Endothelial cell of umbilical vein (primary cell): ENCODE results near the gene USF1. TPM values are rescaled to one million over a fixed set of nuclear protein-coding genes. Genes with fewer than 3 reads are reported as not detected.
"Not testable (repeated sequence)": the region's sequence is repeated elsewhere in the genome, so short reads cannot be mapped to it uniquely, and the experiment has no call there.

Source experiments
- BruUV-seq: library from RNA; stranded (reverse); fragments of 400-500 nt; replicated peaks from 2 replicates; lab custom pipeline; 2021; lab: Mats Ljungman, UMichigan
- CTCF ChIA-PET: fragments of 300-600, 350-600 bp; sonication (Branson Sonifier 250); formaldehyde crosslinking; loops from one replicate; lab custom pipeline; 2021; ENCODE audit warnings: antibody characterized with exemption, inconsistent platforms; lab: Charles Lee
- POLR2A ChIA-PET: fragments of 300-600, 350-600 bp; sonication (Branson Sonifier 250); formaldehyde crosslinking; loops from one replicate; lab custom pipeline; 2021; ENCODE audit warnings: antibody characterized with exemption, inconsistent platforms; lab: Charles Lee
- DNase-seq: peaks from one replicate; pipeline ENCODE4 v3.0.0-alpha.2; 2011; ENCODE audit warnings: low read depth, low spot score
- FAIRE-seq: peaks from 2 replicates; lab custom pipeline; 2011; peaks lifted over from hg19 to GRCh38; lab: Jason Lieb, UNC
- H2AFZ ChIP-seq: 2 replicates; pipeline ENCODE4 v1.6.0; 2012; ENCODE audit warnings: low read depth, low read length, control low read depth, inconsistent platforms
- H3K27ac ChIP-seq: 2 replicates; pipeline ENCODE4 v1.5.1; 2011; ENCODE audit warnings: low read depth, mild to moderate bottlenecking, control low read depth, low read length, moderate library complexity; ENCODE audit not compliant: insufficient read depth
- H3K27me3 ChIP-seq, 2 experiments: 2 replicates each; pipeline versions ENCODE4 v1.6.0 to v1.6.1; 2011; ENCODE audit warnings: low read length in 2 of 2, mixed read lengths in 1 of 2; ENCODE audit not compliant: control insufficient read depth in 2 of 2, insufficient read depth in 2 of 2
- H3K36me3 ChIP-seq, 2 experiments: 2 replicates in 1 of 2; 3 replicates in 1 of 2; pipeline ENCODE4 v1.5.1; 2011; ENCODE audit warnings: low read length in 2 of 2, mild to moderate bottlenecking in 1 of 2, moderate library complexity in 1 of 2; ENCODE audit not compliant: control insufficient read depth in 2 of 2, insufficient read depth in 2 of 2; ENCODE audit errors: extremely low read depth in 1 of 2
- H3K4me1 ChIP-seq: 3 replicates; pipeline ENCODE4 v1.5.1; 2011; ENCODE audit warnings: mild to moderate bottlenecking, low read length; ENCODE audit not compliant: control insufficient read depth, insufficient read depth; ENCODE audit errors: extremely low read depth
- H3K4me2 ChIP-seq: 2 replicates; pipeline ENCODE4 v1.6.1; 2011; ENCODE audit warnings: low read length, control low read depth, mixed read lengths; ENCODE audit not compliant: insufficient read depth
- H3K4me3 ChIP-seq, 3 experiments: fragments of 200-600 bp in 1 of 3; sonication (generic), shearing (Covaris generic) in 1 of 3; replicated peaks in 1 of 3; 2 replicates each; pipeline ENCODE4 v1.5.1; 2011 to 2016; ENCODE audit warnings: control low read depth in 3 of 3, low read length in 3 of 3, mild to moderate bottlenecking in 2 of 3, inconsistent platforms in 1 of 3, low read depth in 1 of 3, moderate library complexity in 1 of 3; ENCODE audit not compliant: insufficient read depth in 1 of 3
- H3K79me2 ChIP-seq: 2 replicates; pipeline ENCODE4 v1.6.0; 2012; ENCODE audit warnings: low read length, inconsistent platforms; ENCODE audit not compliant: control insufficient read depth, insufficient read depth
- H3K9ac ChIP-seq: replicated peaks from 2 replicates; pipeline ENCODE3; 2011; ENCODE audit warnings: low read length, control low read depth; ENCODE audit not compliant: insufficient read depth; ENCODE audit errors: extremely low read depth
- H3K9me1 ChIP-seq: replicated peaks from 3 replicates; pipeline ENCODE4 v1.6.0; 2011; ENCODE audit warnings: mild to moderate bottlenecking, low read length; ENCODE audit not compliant: control insufficient read depth, insufficient read depth; ENCODE audit errors: extremely low read depth
- H3K9me3 ChIP-seq: replicated peaks from 2 replicates; pipeline ENCODE4 v1.5.1; 2012; ENCODE audit warnings: low read length, inconsistent platforms; ENCODE audit not compliant: control insufficient read depth, insufficient read depth
- H4K20me1 ChIP-seq: replicated peaks from 2 replicates; pipeline ENCODE3; 2011; ENCODE audit warnings: mild to moderate bottlenecking, low read length; ENCODE audit not compliant: control insufficient read depth, insufficient read depth; ENCODE audit errors: extremely low read depth
- EZH2 ChIP-seq: IDR thresholded peaks from 2 replicates; pipeline ENCODE4 v1.6.1; 2012; ENCODE audit warnings: borderline replicate concordance, low read depth, mild to moderate bottlenecking, moderate library complexity, low read length, inconsistent platforms; ENCODE audit not compliant: severe bottlenecking
- GATA2 ChIP-seq: IDR thresholded peaks from 2 replicates; pipeline ENCODE4 v1.7.0; 2011; ENCODE audit warnings: low read depth, mild to moderate bottlenecking, moderate library complexity, mixed read lengths, low read length; ENCODE audit not compliant: insufficient read length, insufficient read depth
- JUN ChIP-seq: IDR thresholded peaks from 2 replicates; pipeline ENCODE4 v1.6.1; 2011; ENCODE audit warnings: borderline replicate concordance, low read depth; ENCODE audit not compliant: insufficient read length, insufficient read depth
- MAX ChIP-seq: IDR thresholded peaks from 2 replicates; pipeline ENCODE4 v1.6.1; 2011; ENCODE audit not compliant: insufficient read depth, insufficient read length
- MYC ChIP-seq: IDR thresholded peaks from one replicate; pipeline ENCODE4 v1.6.1; 2011; ENCODE audit warnings: mild to moderate bottlenecking, low read depth, low read length
- POLR2A ChIP-seq: IDR thresholded peaks from 2 replicates; pipeline ENCODE4 v1.6.1; 2012; ENCODE audit warnings: low read depth, mild to moderate bottlenecking, control low read depth, low read length
- POLR2AphosphoS5 ChIP-seq: IDR thresholded peaks from 2 replicates; pipeline ENCODE4 v1.6.1; 2012; ENCODE audit warnings: low read depth, mild to moderate bottlenecking, control low read depth, low read length, moderate library complexity; ENCODE audit not compliant: insufficient read depth
- dilution Hi-C: fragments of 300-500 bp; cut with MboI; formaldehyde crosslinking; loops from one replicate; pipeline ENCODE4 v1.15.0; 2019; ENCODE audit warnings: low sequenced_read_pairs; ENCODE audit not compliant: extremely low pct_ligation_motif_present
- intact Hi-C: fragments of 100-400 bp; cut with micrococcal nuclease; formaldehyde crosslinking; loops from one replicate; pipeline ENCODE4 v1.10.0; 2022
- polyA plus RNA-seq, 4 experiments: library from polyadenylated mRNA; depleted of rRNA in 3 of 4; stranded (reverse) in 3 of 4; unstranded in 1 of 4; fragments of >200 nt; gene quantifications; 2 replicates each; pipeline versions ENCODE4 v1.2.1 to v1.2.3, GENCODE V29; 2011 to 2012; ENCODE audit warnings: missing spikeins in 1 of 4
- total RNA-seq: library from RNA; stranded (reverse); gene quantifications from 2 replicates; pipeline ENCODE4 v1.2.3, GENCODE V29; 2021

USF1 gene
- total and polyA plus RNA-seq, 2 donors (not counting 3 experiments of a cell fraction or from before 2014, with no cell fraction given), result 53.4 to 56.7 TPM

- H3K4me3 ChIP-seq, result peak overlapping the region; percentile 70 to 87 (median 77)
- H3K27ac ChIP-seq, result peak overlapping the region; percentile 81
- H3K79me2 ChIP-seq, result peaks cover 24% of the 10 kb centered on the region
- TSS peak; percentile 69 for BruUV-seq
- intact Hi-C loops (loop anchor here (1.0 to 10.0 kb wide), 4 partner anchors 21 to 365 kb away; partner anchors contain the start of gene USF1), dilution Hi-C loops (no loop called here)
- no peaks in the 10 kb centered on the region for H3K9me1 ChIP-seq
- DNase-seq (peak; percentile 88), FAIRE-seq (peak; percentile 77)
- H3K27me3 ChIP-seq, result no peaks in the 10 kb centered on the region
- TF ChIP-seq POLR2A, result peak; percentile 62
- peak; percentile 53 for TF ChIP-seq GATA2
- TF ChIP-seq JUN, result no peak
- no peak for TF ChIP-seq EZH2
- TF ChIP-seq MAX, result no peak
- TF ChIP-seq MYC, result no peak
- TF ChIP-seq POLR2AphosphoS5, result peak; percentile 48
- ChIA-PET POLR2A (interaction anchor here (0.7 to 2.5 kb wide), 3 partner anchors 23 to 29 kb away, joined by 3 to 19 read pairs (median 7); partner anchors contain the start of gene USF1), CTCF (interaction anchor here (0.8 to 5.6 kb wide), 8 partner anchors 13 to 85 kb away, joined by 3 to 100 read pairs (median 6); partner anchors contain the start of genes KLHDC9 and USF1)
- peak overlapping the region; percentile 82 for H2AFZ ChIP-seq
- no peaks in the 10 kb centered on the region for H3K9me3 ChIP-seq
- no peaks in the 10 kb centered on the region for H4K20me1 ChIP-seq
- peak overlapping the region; percentile 88 for H3K9ac ChIP-seq
- H3K36me3 ChIP-seq, result no peaks in the 10 kb centered on the region
- peak overlapping the region; percentile 69 for H3K4me2 ChIP-seq
- H3K4me1 ChIP-seq, result peaks cover 39% of the 10 kb centered on the region
These were observed 25.9 kb downstream of the USF1 start for GRCh38 chr1:161019751-161020495.

GRCh38 chr1:161019111-161019660 lies 26.6 kb downstream of the USF1 start:
- H2AFZ ChIP-seq, intact Hi-C loops, H3K9me3 ChIP-seq, H4K20me1 ChIP-seq, FAIRE-seq, POLR2A ChIA-PET, H3K9me1 ChIP-seq, H3K36me3 ChIP-seq, H3K27ac ChIP-seq, BruUV-seq, H3K27me3 ChIP-seq, DNase-seq, dilution Hi-C loops: not testable (repeated sequence)
- peak overlapping the region; percentile 88 for H3K9ac ChIP-seq
- H3K4me1 ChIP-seq, result peaks cover 44% of the 10 kb centered on the region
- peak overlapping the region in 2 of 3 experiments; percentile 77 to 87 for H3K4me3 ChIP-seq
- peak overlapping the region; percentile 69 for H3K4me2 ChIP-seq
- peaks cover 24% of the 10 kb centered on the region for H3K79me2 ChIP-seq
- CTCF ChIA-PET, result interaction anchor here (0.6 to 5.6 kb wide), 7 partner anchors 23 to 79 kb away, joined by 3 to 100 read pairs (median 5); partner anchors contain the start of genes KLHDC9 and USF1
